ENCODE measurements around the gene SLC25A52. TPM values are rescaled to one million over a fixed set of nuclear protein-coding genes. Genes with fewer than 3 reads are reported as not detected.
"Not testable (repeated sequence)": the region's sequence is repeated elsewhere in the genome, so short reads cannot be mapped to it uniquely, and the experiment has no call there.

Gene SLC25A52, protein sequence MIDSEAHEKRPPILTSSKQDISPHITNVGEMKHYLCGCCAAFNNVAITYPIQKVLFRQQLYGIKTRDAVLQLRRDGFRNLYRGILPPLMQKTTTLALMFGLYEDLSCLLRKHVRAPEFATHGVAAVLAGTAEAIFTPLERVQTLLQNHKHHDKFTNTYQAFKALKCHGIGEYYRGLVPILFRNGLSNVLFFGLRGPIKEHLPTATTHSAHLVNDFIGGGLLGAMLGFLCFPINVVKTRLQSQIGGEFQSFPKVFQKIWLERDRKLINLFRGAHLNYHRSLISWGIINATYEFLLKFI
- not detected in 2 replicates for total RNA-seq

DNA sequence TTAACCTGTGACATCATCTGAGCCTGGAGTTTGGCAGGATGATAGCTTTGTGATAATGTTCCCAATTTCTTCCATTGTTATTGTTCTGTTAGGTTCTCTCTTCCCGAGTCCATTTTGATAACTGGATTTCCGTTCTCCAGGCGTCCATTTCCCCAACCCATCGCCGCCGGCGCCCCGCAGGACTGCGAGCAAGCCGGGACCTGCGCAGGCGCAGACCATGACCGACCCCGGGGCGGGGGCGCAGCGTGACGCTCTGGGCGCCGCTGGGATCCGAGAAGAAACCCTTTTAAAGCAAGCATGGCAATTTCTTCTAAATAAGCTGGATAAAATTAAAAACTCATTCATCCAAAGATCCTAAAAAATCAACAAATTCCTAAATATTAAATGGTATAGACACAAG lies at the start of gene SLC25A52:
Gene SLC25A52, minus strand, starts transcription at position 186 of the 400 bp plus-strand sequence. CDS start 219 bp downstream, outside the sequence.
- no peaks in the 10 kb centered on the region for H3K36me3 Mint-ChIP-seq (ENCODE audit: low read depth)
- no peak within 1 kb of the TSS for H3K27ac Mint-ChIP-seq
- no peak within 1 kb of the TSS for H3K4me3 Mint-ChIP-seq (ENCODE audit: low read depth)
- intact Hi-C loops (cut with micrococcal nuclease), result no loop called here
- H3K4me1 Mint-ChIP-seq (ENCODE audit: low read depth), result no peaks in the 10 kb centered on the region
- peaks cover 4% of the 10 kb centered on the region for H3K27me3 Mint-ChIP-seq (ENCODE audit: low read depth)
- DNase-seq (ENCODE audit: low spot score), result no peak
- no peaks in the 10 kb centered on the region for H3K9me3 Mint-ChIP-seq

- DNase-seq (ENCODE audit: low spot score); H3K4me3 Mint-ChIP-seq (ENCODE audit: low read depth); H3K27ac Mint-ChIP-seq; H3K36me3 Mint-ChIP-seq (ENCODE audit: low read depth); H3K4me1 Mint-ChIP-seq (ENCODE audit: low read depth); intact Hi-C loops (cut with micrococcal nuclease); H3K9me3 Mint-ChIP-seq; H3K27me3 Mint-ChIP-seq (ENCODE audit: low read depth): not testable (repeated sequence)
Observed at GRCh38 chr18:31809049-31809448, 48.4 kb upstream of the SLC25A52 start.

DNA sequence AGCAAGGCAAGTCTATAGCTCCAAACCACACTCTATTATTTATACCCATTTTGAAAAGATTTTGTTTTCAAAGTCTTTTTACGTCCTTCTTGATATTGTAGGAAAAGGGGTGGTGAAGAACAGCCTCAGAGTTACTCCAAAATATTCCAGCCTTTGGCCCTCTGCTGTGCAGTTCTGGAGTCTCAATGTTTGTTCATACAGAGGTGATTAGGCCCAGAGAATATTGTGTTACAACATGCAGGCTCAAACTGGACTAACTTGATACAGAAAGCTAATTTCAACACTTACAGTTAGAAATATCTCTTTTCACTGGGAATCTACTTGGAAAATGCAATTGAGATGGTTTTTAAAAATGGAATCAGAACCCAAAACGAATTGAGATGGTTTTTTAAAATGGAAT lies 40.4 kb upstream of the SLC25A52 start:
- H3K9me3 Mint-ChIP-seq, result no peaks in the 10 kb centered on the region
- H3K27ac Mint-ChIP-seq, result no peak overlapping the region
- no peaks in the 10 kb centered on the region for H3K36me3 Mint-ChIP-seq (ENCODE audit: low read depth)
- peaks cover 2% of the 10 kb centered on the region for H3K27me3 Mint-ChIP-seq (ENCODE audit: low read depth)
- intact Hi-C loops (cut with micrococcal nuclease), result no loop called here
- H3K4me3 Mint-ChIP-seq (ENCODE audit: low read depth), result no peak overlapping the region
- H3K4me1 Mint-ChIP-seq (ENCODE audit: low read depth), result no peaks in the 10 kb centered on the region
- DNase-seq (ENCODE audit: low spot score), result no peak

DNA sequence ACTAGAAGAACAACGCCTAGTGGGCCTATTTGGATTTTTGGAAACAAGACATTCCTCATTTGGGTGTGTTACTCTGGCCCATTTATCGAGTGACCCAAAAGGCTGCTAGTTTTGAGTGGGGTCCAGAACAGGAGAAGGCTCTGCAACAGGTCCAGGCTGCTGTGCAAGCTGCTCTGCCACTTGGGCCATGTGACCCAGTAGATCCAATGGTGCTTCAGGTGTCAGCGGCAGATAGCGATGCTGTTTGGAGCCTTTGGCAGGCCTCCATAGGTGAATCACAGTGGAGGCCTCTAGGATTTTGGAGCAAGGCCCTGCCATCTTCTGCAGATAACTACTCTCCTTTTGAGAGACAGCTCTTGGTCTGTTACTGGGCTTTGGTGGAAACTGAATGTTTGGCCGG lies 38.6 kb upstream of the SLC25A52 start:
- DNase-seq (ENCODE audit: low spot score); H3K4me1 Mint-ChIP-seq (ENCODE audit: low read depth); H3K9me3 Mint-ChIP-seq; H3K36me3 Mint-ChIP-seq (ENCODE audit: low read depth); H3K4me3 Mint-ChIP-seq (ENCODE audit: low read depth); H3K27me3 Mint-ChIP-seq (ENCODE audit: low read depth); intact Hi-C loops (cut with micrococcal nuclease); H3K27ac Mint-ChIP-seq: not testable (repeated sequence)

DNA sequence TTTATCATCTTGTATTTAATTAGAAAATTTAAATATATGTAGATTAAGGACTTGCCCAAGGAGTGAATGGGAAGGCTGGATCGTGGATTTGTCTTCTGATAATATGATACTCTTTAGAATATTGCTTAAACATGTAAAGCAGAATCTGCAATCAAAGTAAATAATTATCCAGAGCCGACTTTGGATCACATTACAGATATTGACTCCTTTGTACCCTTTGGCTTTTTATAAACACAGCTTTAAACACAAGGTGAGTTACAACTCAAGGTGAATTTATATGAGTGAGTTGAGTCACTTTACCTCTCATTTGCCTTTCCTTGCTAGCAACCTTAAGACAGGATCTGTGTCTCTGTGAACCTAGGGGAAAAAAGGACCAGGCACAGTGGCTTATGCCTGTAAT lies 37.7 kb upstream of the SLC25A52 start:
- Mint-ChIP-seq H3K27ac (no peak overlapping the region), H3K4me1 (ENCODE audit: low read depth) (no peaks in the 10 kb centered on the region), H3K36me3 (ENCODE audit: low read depth) (no peaks in the 10 kb centered on the region), H3K27me3 (ENCODE audit: low read depth) (peaks cover 2% of the 10 kb centered on the region), H3K4me3 (ENCODE audit: low read depth) (no peak overlapping the region), H3K9me3 (no peaks in the 10 kb centered on the region)
- no peak for DNase-seq (ENCODE audit: low spot score)
- intact Hi-C loops (cut with micrococcal nuclease), result no loop called here

DNA sequence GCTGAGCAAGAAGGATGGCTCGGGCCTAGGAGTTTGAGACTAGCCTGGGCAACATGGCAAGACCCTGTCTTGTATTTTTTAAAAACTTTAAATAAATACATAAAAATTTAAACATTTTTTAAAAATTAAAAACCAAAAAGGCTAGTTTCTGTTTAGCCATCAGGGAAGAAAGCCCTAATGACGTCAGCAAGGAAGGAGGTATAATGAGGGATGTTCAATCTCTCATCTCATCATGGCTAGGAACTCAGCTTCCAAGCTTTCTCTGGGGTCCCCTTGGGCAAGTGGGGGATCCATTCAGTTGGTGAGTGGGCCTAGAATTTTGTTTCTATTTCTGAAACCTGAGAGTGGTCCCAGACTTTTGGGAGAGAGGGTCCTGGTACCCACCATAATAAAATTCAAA lies 35.1 kb upstream of the SLC25A52 start:
- H3K4me1 Mint-ChIP-seq (ENCODE audit: low read depth), result no peaks in the 10 kb centered on the region
- no peaks in the 10 kb centered on the region for H3K9me3 Mint-ChIP-seq
- no peak for DNase-seq (ENCODE audit: low spot score)
- intact Hi-C loops (cut with micrococcal nuclease), result no loop called here
- H3K27ac Mint-ChIP-seq, result no peak overlapping the region
- H3K27me3 Mint-ChIP-seq (ENCODE audit: low read depth), result peaks cover 2% of the 10 kb centered on the region
- H3K4me3 Mint-ChIP-seq (ENCODE audit: low read depth), result no peak overlapping the region
- no peaks in the 10 kb centered on the region for H3K36me3 Mint-ChIP-seq (ENCODE audit: low read depth)

DNA sequence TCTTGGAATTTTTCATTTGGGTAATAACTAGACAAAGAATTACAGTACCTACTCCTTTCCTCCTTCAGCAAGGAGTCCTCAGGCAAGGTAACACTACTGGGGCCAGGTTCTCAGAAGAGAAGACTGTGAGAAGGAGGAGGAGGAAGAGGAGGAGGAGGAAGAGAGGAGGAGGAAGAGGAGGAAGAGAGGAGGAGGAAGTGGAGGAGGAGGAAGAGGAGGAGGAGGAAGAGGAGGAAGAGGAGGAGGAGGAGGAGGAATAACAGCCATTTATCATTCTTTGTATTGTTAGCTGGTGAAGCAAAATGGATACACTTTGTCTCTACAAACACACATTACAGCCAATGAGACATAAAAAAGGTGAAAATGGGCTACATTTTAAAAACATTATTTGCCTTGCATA lies 32.9 kb upstream of the SLC25A52 start:
- no peak overlapping the region for H3K4me3 Mint-ChIP-seq (ENCODE audit: low read depth)
- H3K9me3 Mint-ChIP-seq, result no peaks in the 10 kb centered on the region
- no peaks in the 10 kb centered on the region for H3K36me3 Mint-ChIP-seq (ENCODE audit: low read depth)
- peaks cover 2% of the 10 kb centered on the region for H3K27me3 Mint-ChIP-seq (ENCODE audit: low read depth)
- intact Hi-C loops (cut with micrococcal nuclease), result no loop called here
- no peak overlapping the region for H3K27ac Mint-ChIP-seq
- H3K4me1 Mint-ChIP-seq (ENCODE audit: low read depth), result no peaks in the 10 kb centered on the region
- DNase-seq (ENCODE audit: low spot score), result no peak

DNA sequence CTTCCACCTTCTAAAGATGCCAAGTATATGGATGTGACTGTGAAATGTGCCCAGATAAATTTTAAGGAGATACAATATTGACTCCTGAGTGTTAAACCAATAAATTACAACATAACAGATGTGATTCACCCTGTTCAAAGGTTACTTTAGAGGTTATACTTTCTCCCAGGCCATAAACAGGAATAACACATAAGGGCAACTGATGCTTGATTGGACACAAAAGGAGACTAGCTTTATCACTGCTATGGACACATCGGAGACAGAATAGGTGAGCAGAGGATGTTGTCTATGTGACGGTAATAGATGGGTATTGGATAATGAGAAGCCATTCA lies 31.9 kb upstream of the SLC25A52 start:
- Mint-ChIP-seq H3K4me3 (ENCODE audit: low read depth) (no peak overlapping the region), H3K4me1 (ENCODE audit: low read depth) (no peaks in the 10 kb centered on the region), H3K27me3 (ENCODE audit: low read depth) (peaks cover 2% of the 10 kb centered on the region), H3K9me3 (no peaks in the 10 kb centered on the region), H3K27ac (no peak overlapping the region), H3K36me3 (ENCODE audit: low read depth) (no peaks in the 10 kb centered on the region)
- no peak for DNase-seq (ENCODE audit: low spot score)
- intact Hi-C loops (cut with micrococcal nuclease), result no loop called here

DNA sequence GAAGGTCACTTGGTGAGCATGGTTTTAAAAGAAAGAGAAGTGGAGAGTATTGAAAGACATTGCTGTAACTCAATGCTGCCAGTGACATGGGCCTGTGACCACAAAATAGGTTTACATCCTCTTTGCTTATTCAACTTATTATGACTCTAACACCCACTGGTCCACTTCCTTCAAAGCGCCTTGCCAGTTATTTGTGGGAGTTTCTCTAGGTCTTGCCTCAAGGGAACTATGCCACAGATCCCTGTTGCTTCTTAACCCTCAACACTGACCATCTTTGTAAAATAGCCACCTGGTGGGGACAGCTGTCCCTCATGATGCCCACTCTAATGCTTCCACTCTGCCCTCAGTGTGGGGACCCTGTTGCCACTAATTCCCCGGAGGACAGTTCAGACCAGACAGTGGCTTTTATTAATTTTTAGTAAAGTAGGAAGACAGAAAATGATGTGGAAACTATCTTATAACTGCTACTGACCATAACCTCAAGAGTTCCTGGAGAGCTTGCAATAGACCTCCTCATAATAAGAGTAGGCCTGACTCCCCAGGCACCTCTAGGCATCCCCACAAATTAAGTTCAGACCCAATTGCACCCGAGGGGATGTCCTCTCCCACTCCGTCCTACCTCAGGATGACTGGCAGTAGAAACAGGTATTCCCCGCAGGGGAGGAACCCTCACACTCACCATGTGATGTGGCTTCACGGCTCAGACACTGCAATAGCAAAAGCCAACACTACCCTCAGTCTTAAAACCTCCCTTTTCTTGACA lies 31.3 kb upstream of the SLC25A52 start:
- Mint-ChIP-seq H3K27me3 (ENCODE audit: low read depth) (peaks cover 1% of the 10 kb centered on the region), H3K9me3 (no peaks in the 10 kb centered on the region), H3K4me3 (ENCODE audit: low read depth) (no peak overlapping the region), H3K27ac (no peak overlapping the region), H3K4me1 (ENCODE audit: low read depth) (no peaks in the 10 kb centered on the region), H3K36me3 (ENCODE audit: low read depth) (no peaks in the 10 kb centered on the region)
- intact Hi-C loops (cut with micrococcal nuclease), result no loop called here
- DNase-seq (ENCODE audit: low spot score), result no peak

DNA sequence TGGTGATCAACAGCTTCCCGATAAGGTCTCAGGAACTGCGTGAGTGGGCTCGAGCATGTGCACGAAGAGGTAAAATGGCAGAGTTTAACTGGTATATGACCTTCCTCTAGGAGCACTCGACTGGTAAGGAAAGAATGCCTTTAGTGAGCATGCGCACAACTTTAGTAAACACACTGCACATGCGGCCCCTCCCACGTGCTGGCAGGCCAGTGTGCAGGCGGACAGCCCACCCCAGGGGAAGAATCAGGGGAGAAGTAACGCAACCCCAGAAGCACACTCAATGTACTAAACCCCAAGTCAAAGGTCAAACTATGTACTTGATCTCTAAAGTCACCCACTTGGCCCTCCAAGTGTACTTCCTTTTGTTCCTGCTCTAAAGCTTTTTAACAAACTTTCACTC lies 28.7 kb upstream of the SLC25A52 start:
- no peak overlapping the region for H3K27ac Mint-ChIP-seq
- no peak overlapping the region for H3K4me3 Mint-ChIP-seq (ENCODE audit: low read depth)
- H3K4me1 Mint-ChIP-seq (ENCODE audit: low read depth), result no peaks in the 10 kb centered on the region
- DNase-seq (ENCODE audit: low spot score), result no peak
- no peaks in the 10 kb centered on the region for H3K9me3 Mint-ChIP-seq
- no peaks in the 10 kb centered on the region for H3K27me3 Mint-ChIP-seq (ENCODE audit: low read depth)
- intact Hi-C loops (cut with micrococcal nuclease), result no loop called here
- H3K36me3 Mint-ChIP-seq (ENCODE audit: low read depth), result no peaks in the 10 kb centered on the region

GRCh38 chr18:31783059-31783458 lies 22.4 kb upstream of the SLC25A52 start:
- no peak for DNase-seq (ENCODE audit: low spot score)
- intact Hi-C loops (cut with micrococcal nuclease), result no loop called here
- Mint-ChIP-seq H3K4me3 (ENCODE audit: low read depth) (no peak overlapping the region), H3K4me1 (ENCODE audit: low read depth) (no peaks in the 10 kb centered on the region), H3K36me3 (ENCODE audit: low read depth) (no peaks in the 10 kb centered on the region), H3K9me3 (peaks cover 21% of the 10 kb centered on the region), H3K27me3 (ENCODE audit: low read depth) (no peaks in the 10 kb centered on the region), H3K27ac (no peak overlapping the region)

DNA sequence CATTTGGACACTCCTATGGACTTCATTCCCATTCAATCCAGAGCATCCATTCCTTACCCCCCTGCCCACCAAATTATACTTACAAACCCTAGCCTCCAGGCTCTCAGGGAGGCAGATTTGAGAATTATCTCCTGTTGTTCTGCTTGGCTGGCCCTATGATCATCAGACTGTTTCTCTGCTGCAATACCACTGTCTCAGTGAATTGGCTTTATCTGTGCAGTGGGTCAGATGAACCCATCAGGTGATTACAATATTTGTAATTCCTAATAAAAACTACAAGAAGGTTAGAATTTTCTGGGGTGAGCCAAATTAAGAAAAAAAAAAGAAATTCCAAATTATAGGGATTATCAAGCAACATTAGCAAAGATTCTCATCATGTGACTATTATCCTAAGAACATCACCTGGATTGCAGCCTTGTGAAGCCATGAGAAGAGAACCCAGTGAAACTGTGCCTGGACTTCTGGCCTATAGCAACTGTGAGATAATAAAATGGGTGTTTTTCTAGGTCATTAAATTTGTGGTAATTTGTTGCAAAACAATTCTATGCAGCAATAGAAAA lies 17.8 kb upstream of the SLC25A52 start:
- H3K36me3 Mint-ChIP-seq (ENCODE audit: low read depth), result no peaks in the 10 kb centered on the region
- H3K27ac Mint-ChIP-seq, result no peak overlapping the region
- no peak for DNase-seq (ENCODE audit: low spot score)
- H3K4me1 Mint-ChIP-seq (ENCODE audit: low read depth), result no peaks in the 10 kb centered on the region
- intact Hi-C loops (cut with micrococcal nuclease), result no loop called here
- H3K4me3 Mint-ChIP-seq (ENCODE audit: low read depth), result no peak overlapping the region
- H3K27me3 Mint-ChIP-seq (ENCODE audit: low read depth), result no peaks in the 10 kb centered on the region
- peaks cover 25% of the 10 kb centered on the region for H3K9me3 Mint-ChIP-seq

GRCh38 chr18:31776093-31776492 lies 15.4 kb upstream of the SLC25A52 start:
- no peak for DNase-seq (ENCODE audit: low spot score)
- Mint-ChIP-seq H3K4me1 (ENCODE audit: low read depth) (no peaks in the 10 kb centered on the region), H3K27me3 (ENCODE audit: low read depth) (no peaks in the 10 kb centered on the region), H3K4me3 (ENCODE audit: low read depth) (no peak overlapping the region), H3K9me3 (peaks cover 25% of the 10 kb centered on the region), H3K36me3 (ENCODE audit: low read depth) (no peaks in the 10 kb centered on the region), H3K27ac (no peak overlapping the region)
- intact Hi-C loops (cut with micrococcal nuclease), result no loop called here
